ENCODE data around the gene UBIAD1. TPM values are rescaled to one million over a fixed set of nuclear protein-coding genes. Genes with fewer than 3 reads are reported as not detected.

Gene UBIAD1
- total RNA-seq, 1 experiment from 2014 or later = 17.0 TPM

DNA sequence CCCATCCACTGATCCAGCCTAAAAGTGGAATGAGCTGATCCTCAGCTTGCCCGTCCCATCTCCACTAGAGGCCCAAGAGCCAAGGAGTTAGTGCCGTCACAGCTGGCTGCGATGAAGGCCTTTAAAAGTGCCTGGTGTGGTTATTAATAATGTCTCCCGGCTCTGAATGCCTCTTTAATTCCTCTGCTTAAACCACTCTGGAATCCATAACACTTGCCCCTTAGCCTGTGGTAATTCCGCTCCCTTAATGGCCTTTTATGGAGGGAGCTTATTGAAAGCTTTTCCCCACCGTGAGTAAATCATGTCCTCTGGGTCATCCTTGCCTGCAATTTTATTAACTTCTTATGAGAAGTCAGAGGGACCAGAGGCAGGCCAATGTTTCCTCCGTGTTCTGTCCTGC is 55.4 kb downstream of the UBIAD1 start:
- BruUV-seq (replicated peaks) = no TSS peak
- Histone ChIP-seq H3K4me1 (no peaks in the 10 kb centered on the region), H3K36me3 (ENCODE audit: control insufficient read depth, insufficient read depth, low read length) (no peaks in the 10 kb centered on the region), H3K4me3 (ENCODE audit: low read depth, low read length) (no peak overlapping the region), H3K27me3 (replicated peaks; ENCODE audit: control insufficient read depth, insufficient read depth, low read length) (no peaks in the 10 kb centered on the region), H3K9me3 (no peaks in the 10 kb centered on the region)
- no peaks in the 10 kb centered on the region for H3K27me3 Mint-ChIP-seq (ENCODE audit: insufficient read depth, unreplicated experiment)
- H3K27ac Mint-ChIP-seq (ENCODE audit: unreplicated experiment) = no peak overlapping the region
- no peak overlapping the region for H3K4me3 Mint-ChIP-seq (ENCODE audit: unreplicated experiment)
- ChIA-PET POLR2A (no interaction called here), CTCF (interaction anchor here (0.6 kb wide), 1 partner anchor 642 kb away, joined by 3 read pairs; no protein-coding TSS in a partner anchor)
- H3K36me3 Mint-ChIP-seq (ENCODE audit: insufficient read depth, unreplicated experiment) = no peaks in the 10 kb centered on the region
- DNase-seq = no peak
- TF ChIP-seq, protein P1, sequence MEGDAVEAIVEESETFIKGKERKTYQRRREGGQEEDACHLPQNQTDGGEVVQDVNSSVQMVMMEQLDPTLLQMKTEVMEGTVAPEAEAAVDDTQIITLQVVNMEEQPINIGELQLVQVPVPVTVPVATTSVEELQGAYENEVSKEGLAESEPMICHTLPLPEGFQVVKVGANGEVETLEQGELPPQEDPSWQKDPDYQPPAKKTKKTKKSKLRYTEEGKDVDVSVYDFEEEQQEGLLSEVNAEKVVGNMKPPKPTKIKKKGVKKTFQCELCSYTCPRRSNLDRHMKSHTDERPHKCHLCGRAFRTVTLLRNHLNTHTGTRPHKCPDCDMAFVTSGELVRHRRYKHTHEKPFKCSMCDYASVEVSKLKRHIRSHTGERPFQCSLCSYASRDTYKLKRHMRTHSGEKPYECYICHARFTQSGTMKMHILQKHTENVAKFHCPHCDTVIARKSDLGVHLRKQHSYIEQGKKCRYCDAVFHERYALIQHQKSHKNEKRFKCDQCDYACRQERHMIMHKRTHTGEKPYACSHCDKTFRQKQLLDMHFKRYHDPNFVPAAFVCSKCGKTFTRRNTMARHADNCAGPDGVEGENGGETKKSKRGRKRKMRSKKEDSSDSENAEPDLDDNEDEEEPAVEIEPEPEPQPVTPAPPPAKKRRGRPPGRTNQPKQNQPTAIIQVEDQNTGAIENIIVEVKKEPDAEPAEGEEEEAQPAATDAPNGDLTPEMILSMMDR (IDR thresholded peaks at IDR 0.05; ENCODE audit: insufficient read depth in 1 of 2, low read depth in 1 of 2, low read length in 1 of 2, severe bottlenecking in 1 of 2, unreplicated experiment in 1 of 2) = no peak
- no peaks in the 10 kb centered on the region for H3K4me1 Mint-ChIP-seq (ENCODE audit: low read depth, unreplicated experiment)
- intact Hi-C loops (cut with micrococcal nuclease; ENCODE audit: unreplicated experiment) = no loop called here
- H3K9me3 Mint-ChIP-seq (ENCODE audit: unreplicated experiment) = no peaks in the 10 kb centered on the region

DNA sequence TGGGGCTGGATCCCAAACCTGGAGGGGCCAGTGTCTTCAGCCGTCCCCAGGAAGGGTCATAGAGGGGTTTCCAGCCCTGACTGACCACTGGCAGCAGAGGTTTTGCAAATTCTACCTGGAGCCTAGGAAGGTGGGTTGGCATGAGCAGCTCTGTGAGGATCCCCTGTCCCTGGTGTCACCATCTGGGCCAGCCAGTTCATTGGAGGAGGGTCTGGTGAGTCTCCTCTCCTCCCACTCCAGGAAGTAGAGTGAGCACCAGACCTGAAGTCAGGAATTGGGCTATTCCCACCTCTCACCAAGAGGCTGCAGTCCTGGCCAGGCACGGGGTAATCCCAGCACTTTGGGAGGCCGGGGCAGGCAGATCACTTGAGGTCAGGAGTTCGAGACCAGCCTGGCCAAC is 57.4 kb downstream of the UBIAD1 start:
- no peaks in the 10 kb centered on the region for H3K4me1 Mint-ChIP-seq (ENCODE audit: low read depth, unreplicated experiment)
- CTCF ChIA-PET = no interaction called here

DNA sequence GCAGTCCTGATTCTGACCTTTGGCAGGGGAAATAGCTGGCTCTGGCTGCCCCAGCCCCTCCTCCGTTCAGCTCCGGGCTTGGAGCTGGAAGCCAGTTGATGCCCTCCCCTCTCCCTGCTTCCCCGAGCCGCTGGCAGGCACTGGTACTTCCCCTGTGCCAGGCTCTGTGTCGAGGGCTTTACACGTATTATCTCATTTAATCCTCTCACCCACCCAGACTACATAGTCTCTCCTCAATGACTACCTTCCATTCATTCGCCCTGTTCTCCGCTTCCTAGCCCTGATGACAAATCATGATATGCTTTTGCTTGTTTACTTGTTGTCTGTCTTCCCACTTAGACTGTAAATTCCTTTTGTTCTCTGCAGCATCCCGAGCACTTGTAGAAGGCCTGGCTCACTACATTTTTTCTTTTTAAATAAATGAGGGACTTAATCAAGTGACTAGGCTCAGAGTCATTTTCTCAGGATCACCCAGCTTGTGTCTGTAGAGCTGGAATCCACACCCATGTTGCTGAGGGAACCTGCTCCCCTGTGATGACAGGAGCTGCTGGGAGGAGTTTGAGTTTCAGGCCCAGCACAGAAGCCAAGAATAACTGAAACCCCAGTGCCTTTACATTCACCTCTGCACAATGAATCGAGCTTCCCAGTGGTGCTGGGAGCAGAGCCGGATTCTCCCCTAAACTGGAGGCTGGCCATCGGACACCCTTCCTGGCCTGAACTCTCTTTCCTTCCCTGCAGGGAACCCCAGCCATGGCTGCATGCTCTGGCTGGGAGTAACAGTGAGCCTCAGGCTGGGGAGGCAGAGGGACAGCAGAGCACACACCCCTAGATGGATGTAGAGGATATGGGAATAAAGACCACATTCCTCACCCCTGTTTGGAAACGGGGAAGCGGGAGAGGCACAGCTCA is 58.3 kb downstream of the UBIAD1 start:
- BruUV-seq (replicated peaks) = no TSS peak
- Histone ChIP-seq H3K4me3 (ENCODE audit: low read depth, low read length) (no peak overlapping the region), H3K4me1 (no peaks in the 10 kb centered on the region), H3K36me3 (ENCODE audit: control insufficient read depth, insufficient read depth, low read length) (no peaks in the 10 kb centered on the region), H3K9me3 (no peaks in the 10 kb centered on the region), H3K27me3 (replicated peaks; ENCODE audit: control insufficient read depth, insufficient read depth, low read length) (no peaks in the 10 kb centered on the region)
- H3K27me3 Mint-ChIP-seq (ENCODE audit: insufficient read depth, unreplicated experiment) = no peaks in the 10 kb centered on the region
- TF ChIP-seq, protein P1 (IDR thresholded peaks at IDR 0.05; ENCODE audit: insufficient read depth in 1 of 2, low read depth in 1 of 2, low read length in 1 of 2, severe bottlenecking in 1 of 2, unreplicated experiment in 1 of 2) = no peak
- CTCF ChIA-PET = interaction anchor here (0.6 kb wide), 1 partner anchor 13 kb away, joined by 3 read pairs; no protein-coding TSS in a partner anchor
- H3K9me3 Mint-ChIP-seq (ENCODE audit: unreplicated experiment) = no peaks in the 10 kb centered on the region
- no peak overlapping the region for H3K27ac Mint-ChIP-seq (ENCODE audit: unreplicated experiment)
- no peaks in the 10 kb centered on the region for H3K36me3 Mint-ChIP-seq (ENCODE audit: insufficient read depth, unreplicated experiment)
- DNase-seq = no peak
- intact Hi-C loops (cut with micrococcal nuclease; ENCODE audit: unreplicated experiment) = no loop called here
- POLR2A ChIA-PET = no interaction called here
- H3K4me3 Mint-ChIP-seq (ENCODE audit: unreplicated experiment) = no peak overlapping the region
- no peaks in the 10 kb centered on the region for H3K4me1 Mint-ChIP-seq (ENCODE audit: low read depth, unreplicated experiment)

More for the DNA sequence above, 57.4 kb downstream of the UBIAD1 start:
- POLR2A ChIA-PET = no interaction called here
- Histone ChIP-seq H3K27me3 (replicated peaks; ENCODE audit: control insufficient read depth, insufficient read depth, low read length) (no peaks in the 10 kb centered on the region), H3K36me3 (ENCODE audit: control insufficient read depth, insufficient read depth, low read length) (no peaks in the 10 kb centered on the region), H3K4me3 (ENCODE audit: low read depth, low read length) (no peak overlapping the region), H3K9me3 (no peaks in the 10 kb centered on the region), H3K4me1 (no peaks in the 10 kb centered on the region)
- intact Hi-C loops (cut with micrococcal nuclease; ENCODE audit: unreplicated experiment) = no loop called here
- H3K9me3 Mint-ChIP-seq (ENCODE audit: unreplicated experiment) = no peaks in the 10 kb centered on the region
- no peaks in the 10 kb centered on the region for H3K27me3 Mint-ChIP-seq (ENCODE audit: insufficient read depth, unreplicated experiment)
- no TSS peak for BruUV-seq (replicated peaks)
- H3K4me3 Mint-ChIP-seq (ENCODE audit: unreplicated experiment) = no peak overlapping the region
- DNase-seq = no peak
- no peak overlapping the region for H3K27ac Mint-ChIP-seq (ENCODE audit: unreplicated experiment)
- no peaks in the 10 kb centered on the region for H3K36me3 Mint-ChIP-seq (ENCODE audit: insufficient read depth, unreplicated experiment)
- TF ChIP-seq, protein P1 (IDR thresholded peaks at IDR 0.05; ENCODE audit: insufficient read depth in 1 of 2, low read depth in 1 of 2, low read length in 1 of 2, severe bottlenecking in 1 of 2, unreplicated experiment in 1 of 2) = no peak

Data from Caco-2 (cell line).